Neural cell (in vitro differentiated cells): ENCODE measurements around the gene MS4A18. TPM values are rescaled to one million over a fixed set of nuclear protein-coding genes. Genes with fewer than 3 reads are reported as not detected.

Source experiments
- H2AFZ ChIP-seq: fragments of 200-600, 300-800 bp; sonication (generic), shearing (Covaris generic); 2 replicates; pipeline ENCODE4 v1.6.0; 2014; ENCODE audit warnings: low read depth, mild to moderate bottlenecking, antibody characterized with exemption, low read length, moderate library complexity
- H3F3A ChIP-seq: fragments of 200-600 bp; shearing (Covaris generic); 2 replicates; pipeline ENCODE4 v1.6.1; 2016; ENCODE audit warnings: mild to moderate bottlenecking, moderate library complexity, mixed read lengths, antibody characterized with exemption, low read length; ENCODE audit not compliant: insufficient read depth, poor library complexity, severe bottlenecking
- H3K27ac ChIP-seq: fragments of 200-600, 300-800 bp; sonication (generic), shearing (Covaris generic); 2 replicates; pipeline ENCODE4 v1.5.1; 2014; ENCODE audit warnings: mild to moderate bottlenecking, low read length, moderate library complexity
- H3K27me3 ChIP-seq: fragments of 300-800, 200-600 bp; sonication (generic), shearing (Covaris generic); 2 replicates; pipeline ENCODE4 v1.6.0; 2014; ENCODE audit warnings: mild to moderate bottlenecking, low read depth, low read length, moderate library complexity; ENCODE audit not compliant: insufficient read depth
- H3K36me3 ChIP-seq: fragments of 300-800, 200-600 bp; sonication (generic), shearing (Covaris generic); 2 replicates; pipeline ENCODE4 v1.5.1; 2014; ENCODE audit warnings: mild to moderate bottlenecking, antibody characterized with exemption, low read length, moderate library complexity; ENCODE audit not compliant: insufficient read depth
- H3K4me2 ChIP-seq: fragments of 300-800, 200-600 bp; sonication (generic), shearing (Covaris generic); 2 replicates; pipeline ENCODE4 v1.6.0; 2014; ENCODE audit warnings: mild to moderate bottlenecking, low read length
- H3K4me3 ChIP-seq: fragments of 300-800, 200-600 bp; sonication (generic), shearing (Covaris generic); 2 replicates; pipeline ENCODE4 v1.5.1; 2014; ENCODE audit warnings: mild to moderate bottlenecking, low read length, moderate library complexity
- H3K79me2 ChIP-seq: fragments of 200-600 bp; shearing (Covaris generic); replicated peaks from 2 replicates; pipeline ENCODE4 v1.6.0; 2014; ENCODE audit warnings: mild to moderate bottlenecking, low read length, moderate library complexity; ENCODE audit not compliant: insufficient read depth
- H3K9ac ChIP-seq: fragments of 300-800, 200-600 bp; sonication (generic), shearing (Covaris generic); 2 replicates; pipeline ENCODE4 v1.6.1; 2016; ENCODE audit warnings: mild to moderate bottlenecking, low read length, mixed read lengths
- H3K9me2 ChIP-seq: fragments of 200-600 bp; shearing (Covaris generic); 2 replicates; pipeline ENCODE4 v1.6.1; 2016; ENCODE audit warnings: mild to moderate bottlenecking, low read length, mixed read lengths; ENCODE audit not compliant: insufficient read depth
- H3K9me3 ChIP-seq: fragments of 200-600, 300-800 bp; sonication (generic), shearing (Covaris generic); 2 replicates; pipeline ENCODE4 v1.6.1; 2016; ENCODE audit warnings: mild to moderate bottlenecking, mixed run types, low read length, moderate library complexity, mixed read lengths
- H4K20me1 ChIP-seq: fragments of 200-600 bp; shearing (Covaris generic); 2 replicates; pipeline ENCODE4 v1.6.1; 2016; ENCODE audit warnings: mild to moderate bottlenecking, mixed run types; ENCODE audit not compliant: insufficient read depth
- EP300 ChIP-seq: fragments of 450-650 bp; conservative IDR thresholded peaks from 2 replicates; pipeline ENCODE4 v1.6.1; 2014; ENCODE audit warnings: antibody characterized with exemption, mild to moderate bottlenecking, moderate library complexity; ENCODE audit not compliant: poor library complexity, severe bottlenecking
- EZH2 ChIP-seq: fragments of 200-600, 300-800 bp; shearing (Covaris generic), sonication (generic); IDR thresholded peaks from 2 replicates; pipeline ENCODE4 v1.6.1; 2014; ENCODE audit warnings: antibody characterized with exemption, low read length, borderline replicate concordance, mild to moderate bottlenecking; ENCODE audit not compliant: insufficient read depth, poor library complexity, severe bottlenecking
- MXI1 ChIP-seq: fragments of 450-650 bp; conservative IDR thresholded peaks from 2 replicates; pipeline ENCODE4 v1.6.1; 2014; ENCODE audit warnings: antibody characterized with exemption, mild to moderate bottlenecking; ENCODE audit not compliant: poor library complexity, severe bottlenecking
- POLR2AphosphoS5 ChIP-seq: IDR thresholded peaks from 2 replicates; pipeline ENCODE4 v1.6.1; 2012
- RAD21 ChIP-seq: fragments of 450-650 bp; conservative IDR thresholded peaks from 2 replicates; pipeline ENCODE4 v1.6.1; 2014; ENCODE audit warnings: antibody characterized with exemption, mild to moderate bottlenecking, moderate library complexity
- SMC3 ChIP-seq: fragments of 450-650 bp; conservative IDR thresholded peaks from 2 replicates; pipeline ENCODE4 v1.6.1; 2014; ENCODE audit warnings: antibody characterized with exemption, mild to moderate bottlenecking, moderate library complexity; ENCODE audit not compliant: poor library complexity
- TAF1 ChIP-seq: IDR thresholded peaks from 2 replicates; pipeline ENCODE4 v1.6.1; 2012; ENCODE audit warnings: low read depth
- polyA plus RNA-seq: library from polyadenylated mRNA; depleted of rRNA; stranded (reverse); fragments of >200 nt; gene quantifications from 2 replicates; pipeline ENCODE4 v1.2.3, GENCODE V29; 2014
- TF ChIP-seq, protein P1 (sequence below): fragments of 450-650 bp; IDR thresholded peaks from 2 replicates; pipeline ENCODE4 v1.5.1; 2014; ENCODE audit warnings: antibody characterized with exemption, mild to moderate bottlenecking, moderate library complexity; ENCODE audit not compliant: poor library complexity, severe bottlenecking
- TF ChIP-seq, protein P2 (sequence below): IDR thresholded peaks from 2 replicates; pipeline ENCODE4 v1.6.1; 2012; ENCODE audit warnings: borderline replicate concordance

Gene MS4A18
- polyA plus RNA-seq, 1 donor from 2014 or later, result not detected

GRCh38 chr11:60785136-60785535 lies 60.6 kb downstream of the MS4A18 start, which contains the start of gene MS4A10:
Gene MS4A10 (plus strand): TSS chr11:60785333. CDS start chr11:60790336, 5,003 bp downstream.
- Histone ChIP-seq H4K20me1 (no peaks in the 10 kb centered on the region), H3K36me3 (no peaks in the 10 kb centered on the region), H3K4me2 (peak within 1 kb of the TSS; percentile 22), H3K9me3 (no peaks in the 10 kb centered on the region), H3K27ac (peak within 1 kb of the TSS; percentile 96), H3K79me2 (no peaks in the 10 kb centered on the region), H2AFZ (no peak within 1 kb of the TSS), H3K9me2 (no peaks in the 10 kb centered on the region), H3K27me3 (no peaks in the 10 kb centered on the region), H3K4me3 (peak within 1 kb of the TSS; percentile 49), H3F3A (no peaks in the 10 kb centered on the region), H3K9ac (peak within 1 kb of the TSS; percentile 70)
- no peak for TF ChIP-seq RAD21
- TF ChIP-seq EP300, result peak; percentile 28

- H3K9me3 ChIP-seq, result no peaks in the 10 kb centered on the region
- H3F3A ChIP-seq, result no peaks in the 10 kb centered on the region
- H3K9me2 ChIP-seq, result no peaks in the 10 kb centered on the region
- no peaks in the 10 kb centered on the region for H4K20me1 ChIP-seq
- peak overlapping the region; percentile 96 for H3K27ac ChIP-seq
- H3K36me3 ChIP-seq, result no peaks in the 10 kb centered on the region
- H3K4me3 ChIP-seq, result peak overlapping the region; percentile 49
- H3K27me3 ChIP-seq, result no peaks in the 10 kb centered on the region
- TF ChIP-seq MXI1 (peak; percentile 67), EZH2 (no peak), POLR2AphosphoS5 (peak; percentile 99), RAD21 (peak; percentile 50), EP300 (peak; percentile 100), SMC3 (peak; percentile 57), TAF1 (no peak)
- TF ChIP-seq, protein P1, sequence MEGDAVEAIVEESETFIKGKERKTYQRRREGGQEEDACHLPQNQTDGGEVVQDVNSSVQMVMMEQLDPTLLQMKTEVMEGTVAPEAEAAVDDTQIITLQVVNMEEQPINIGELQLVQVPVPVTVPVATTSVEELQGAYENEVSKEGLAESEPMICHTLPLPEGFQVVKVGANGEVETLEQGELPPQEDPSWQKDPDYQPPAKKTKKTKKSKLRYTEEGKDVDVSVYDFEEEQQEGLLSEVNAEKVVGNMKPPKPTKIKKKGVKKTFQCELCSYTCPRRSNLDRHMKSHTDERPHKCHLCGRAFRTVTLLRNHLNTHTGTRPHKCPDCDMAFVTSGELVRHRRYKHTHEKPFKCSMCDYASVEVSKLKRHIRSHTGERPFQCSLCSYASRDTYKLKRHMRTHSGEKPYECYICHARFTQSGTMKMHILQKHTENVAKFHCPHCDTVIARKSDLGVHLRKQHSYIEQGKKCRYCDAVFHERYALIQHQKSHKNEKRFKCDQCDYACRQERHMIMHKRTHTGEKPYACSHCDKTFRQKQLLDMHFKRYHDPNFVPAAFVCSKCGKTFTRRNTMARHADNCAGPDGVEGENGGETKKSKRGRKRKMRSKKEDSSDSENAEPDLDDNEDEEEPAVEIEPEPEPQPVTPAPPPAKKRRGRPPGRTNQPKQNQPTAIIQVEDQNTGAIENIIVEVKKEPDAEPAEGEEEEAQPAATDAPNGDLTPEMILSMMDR, result peak; percentile 63
- TF ChIP-seq, protein P2, sequence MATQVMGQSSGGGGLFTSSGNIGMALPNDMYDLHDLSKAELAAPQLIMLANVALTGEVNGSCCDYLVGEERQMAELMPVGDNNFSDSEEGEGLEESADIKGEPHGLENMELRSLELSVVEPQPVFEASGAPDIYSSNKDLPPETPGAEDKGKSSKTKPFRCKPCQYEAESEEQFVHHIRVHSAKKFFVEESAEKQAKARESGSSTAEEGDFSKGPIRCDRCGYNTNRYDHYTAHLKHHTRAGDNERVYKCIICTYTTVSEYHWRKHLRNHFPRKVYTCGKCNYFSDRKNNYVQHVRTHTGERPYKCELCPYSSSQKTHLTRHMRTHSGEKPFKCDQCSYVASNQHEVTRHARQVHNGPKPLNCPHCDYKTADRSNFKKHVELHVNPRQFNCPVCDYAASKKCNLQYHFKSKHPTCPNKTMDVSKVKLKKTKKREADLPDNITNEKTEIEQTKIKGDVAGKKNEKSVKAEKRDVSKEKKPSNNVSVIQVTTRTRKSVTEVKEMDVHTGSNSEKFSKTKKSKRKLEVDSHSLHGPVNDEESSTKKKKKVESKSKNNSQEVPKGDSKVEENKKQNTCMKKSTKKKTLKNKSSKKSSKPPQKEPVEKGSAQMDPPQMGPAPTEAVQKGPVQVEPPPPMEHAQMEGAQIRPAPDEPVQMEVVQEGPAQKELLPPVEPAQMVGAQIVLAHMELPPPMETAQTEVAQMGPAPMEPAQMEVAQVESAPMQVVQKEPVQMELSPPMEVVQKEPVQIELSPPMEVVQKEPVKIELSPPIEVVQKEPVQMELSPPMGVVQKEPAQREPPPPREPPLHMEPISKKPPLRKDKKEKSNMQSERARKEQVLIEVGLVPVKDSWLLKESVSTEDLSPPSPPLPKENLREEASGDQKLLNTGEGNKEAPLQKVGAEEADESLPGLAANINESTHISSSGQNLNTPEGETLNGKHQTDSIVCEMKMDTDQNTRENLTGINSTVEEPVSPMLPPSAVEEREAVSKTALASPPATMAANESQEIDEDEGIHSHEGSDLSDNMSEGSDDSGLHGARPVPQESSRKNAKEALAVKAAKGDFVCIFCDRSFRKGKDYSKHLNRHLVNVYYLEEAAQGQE, result peak; percentile 77
- no peak overlapping the region for H2AFZ ChIP-seq
- no peaks in the 10 kb centered on the region for H3K79me2 ChIP-seq
- H3K4me2 ChIP-seq, result peak overlapping the region; percentile 22
- H3K9ac ChIP-seq, result peak overlapping the region; percentile 70
These were observed 61.4 kb downstream of the MS4A18 start for GRCh38 chr11:60785806-60786361.
